Stimulated activated CD4-positive, alpha-beta T cell treated with anti-CD3 and anti-CD28 coated beads, Interleukin-4, amount 100 ng/mL, for 24 hours (primary cell): ENCODE data around the gene C19orf67.
A peak's percentile ranks its signal among the peaks of the same experiment; 100 is the strongest.

Experiments
- DNase-seq: peaks from one replicate; pipeline ENCODE4 v3.0.0-alpha.2; 2020

Gene C19orf67

DNA sequence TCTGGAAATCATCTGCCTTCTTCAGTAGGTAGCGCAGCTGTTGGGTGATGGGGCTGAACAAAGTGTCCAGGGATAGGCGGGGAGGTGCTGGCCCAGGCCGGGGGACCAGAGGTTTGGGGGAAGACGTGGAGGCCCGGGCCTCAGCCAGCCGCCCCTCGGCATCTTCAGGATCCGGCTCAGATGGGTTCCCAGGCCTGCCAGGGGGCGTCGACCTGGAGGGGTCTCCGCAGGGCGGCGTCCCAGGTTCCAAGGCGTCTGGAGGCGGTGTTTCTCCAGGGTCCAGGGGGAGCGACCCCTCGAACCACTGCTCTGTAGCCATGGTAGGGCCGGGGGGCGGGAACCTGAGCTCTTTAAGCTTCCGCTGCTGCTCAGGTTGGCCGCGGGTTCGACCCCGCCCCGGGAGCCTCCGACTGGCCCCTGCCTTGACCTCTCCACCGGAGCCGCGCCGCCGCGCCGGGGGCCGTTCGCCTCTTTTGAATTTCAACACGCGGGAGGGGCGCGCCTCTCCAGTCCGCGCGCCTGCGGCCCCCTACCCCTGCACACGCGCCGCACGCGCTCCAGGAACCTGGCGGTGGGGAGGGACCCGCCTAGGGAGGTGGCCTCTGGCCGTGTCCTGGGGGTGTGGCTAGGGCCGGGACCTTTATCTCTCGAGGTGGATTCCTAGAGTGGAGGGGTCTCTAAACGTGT, at the start of gene C19orf67:
TSS of gene C19orf67 (minus strand) at position 475 of the 687 bp plus-strand sequence. CDS start at position 319, 156 bp downstream.
- DNase-seq = no peak

DNA sequence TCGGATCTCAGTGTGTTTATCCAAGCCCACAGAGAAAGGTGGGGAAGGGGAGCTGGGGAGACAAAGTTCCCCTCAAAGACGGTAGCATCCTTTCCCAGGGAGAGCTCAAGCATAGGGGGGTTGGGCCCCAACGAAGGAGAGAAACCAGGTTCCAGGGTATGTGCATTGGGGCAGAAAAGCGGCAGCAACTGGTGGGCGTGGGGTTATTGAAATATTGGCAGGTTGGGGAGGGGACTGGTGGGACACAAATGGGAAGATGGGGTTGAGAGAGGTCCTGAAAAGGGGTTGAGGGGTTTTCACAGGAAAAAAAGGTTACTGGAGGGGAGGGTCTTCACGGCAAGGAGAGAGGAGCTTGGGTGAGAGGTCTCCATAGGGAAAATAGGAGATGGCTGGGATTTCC, 49.8 kb upstream of the C19orf67 start:
- no peak for DNase-seq

DNA sequence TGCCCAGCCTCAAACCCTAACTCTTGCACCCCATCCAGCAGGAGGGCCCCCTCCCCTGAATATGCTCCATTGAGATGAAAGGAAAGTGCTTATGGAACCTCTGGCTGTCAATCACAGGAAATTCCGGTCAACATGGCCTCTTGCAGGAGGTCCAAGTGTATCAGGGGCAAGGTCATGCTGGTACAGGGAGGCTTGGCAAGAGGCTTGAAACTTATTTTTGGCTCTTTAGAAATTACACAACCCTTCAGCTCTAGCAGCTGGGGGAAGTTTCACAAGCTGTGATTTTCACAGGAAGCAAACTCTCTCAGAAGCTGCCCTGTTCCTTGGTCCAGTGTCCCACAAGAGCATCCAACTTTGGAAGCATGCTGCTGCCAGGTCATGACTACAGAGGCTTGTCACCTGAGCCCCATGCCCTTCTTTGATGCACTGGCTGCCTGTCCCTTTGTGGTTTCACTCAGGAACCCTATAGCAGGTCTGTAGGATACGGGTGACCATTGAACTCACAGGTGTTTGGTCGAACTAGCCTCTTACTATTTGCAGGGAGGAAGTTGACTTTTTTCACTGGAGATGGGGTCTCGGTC, 42.4 kb upstream of the C19orf67 start:
- DNase-seq = no peak

GRCh38 chr19:14127176-14127575, 41.6 kb upstream of the C19orf67 start:
- no peak for DNase-seq

GRCh38 chr19:14122924-14123323, 37.3 kb upstream of the C19orf67 start:
- no peak for DNase-seq

GRCh38 chr19:14120497-14120780, 34.9 kb upstream of the C19orf67 start:
- no peak for DNase-seq

- DNase-seq = no peak
Observed at GRCh38 chr19:14119644-14120496, 34.3 kb upstream of the C19orf67 start.

- no peak for DNase-seq
Observed at GRCh38 chr19:14119146-14119545, 33.6 kb upstream of the C19orf67 start.

DNA sequence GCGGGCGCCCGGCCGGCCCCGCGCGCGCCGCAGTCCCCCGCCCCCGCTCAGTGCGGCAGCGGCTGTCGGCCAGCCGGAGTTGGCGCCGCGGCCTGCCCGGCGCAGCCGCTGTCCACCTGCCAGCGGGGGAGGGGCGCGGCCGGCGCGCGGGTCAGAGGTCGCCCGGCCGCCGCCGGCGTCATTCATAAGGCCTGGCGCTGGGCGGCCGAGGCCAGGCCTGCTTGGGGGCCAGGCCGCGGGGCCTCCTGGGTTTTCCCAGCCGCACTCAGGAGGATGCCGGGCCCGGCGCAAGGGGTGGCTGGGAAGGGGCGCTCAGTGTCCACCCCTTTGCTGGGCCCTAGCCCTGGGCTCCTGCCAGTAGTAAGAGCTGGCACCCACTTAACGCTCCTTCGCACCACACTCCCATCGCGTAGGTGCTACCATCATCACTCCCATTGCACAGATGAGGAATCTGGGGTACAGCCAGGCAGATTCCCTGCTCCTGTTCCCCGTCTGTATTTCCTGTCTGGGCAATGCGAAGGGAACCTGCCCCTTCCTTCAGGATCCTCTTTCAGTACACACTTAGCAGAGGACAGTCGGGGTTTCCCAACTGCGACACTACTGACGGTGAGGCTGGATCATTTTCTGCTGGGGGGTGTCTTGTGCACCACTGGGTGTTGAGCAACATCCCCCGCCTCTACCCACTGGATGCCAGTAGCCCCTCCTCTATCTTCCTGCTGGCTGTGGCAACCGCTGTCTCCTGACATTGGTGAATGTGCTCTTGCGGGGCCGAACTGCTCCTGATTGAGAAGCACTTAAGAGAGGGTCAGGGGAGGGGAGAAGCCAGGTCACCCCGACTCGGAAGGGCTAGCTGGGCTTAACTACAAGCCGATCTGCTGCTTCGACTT, 32.8 kb upstream of the C19orf67 start:
- DNase-seq = peak; percentile 47

DNA sequence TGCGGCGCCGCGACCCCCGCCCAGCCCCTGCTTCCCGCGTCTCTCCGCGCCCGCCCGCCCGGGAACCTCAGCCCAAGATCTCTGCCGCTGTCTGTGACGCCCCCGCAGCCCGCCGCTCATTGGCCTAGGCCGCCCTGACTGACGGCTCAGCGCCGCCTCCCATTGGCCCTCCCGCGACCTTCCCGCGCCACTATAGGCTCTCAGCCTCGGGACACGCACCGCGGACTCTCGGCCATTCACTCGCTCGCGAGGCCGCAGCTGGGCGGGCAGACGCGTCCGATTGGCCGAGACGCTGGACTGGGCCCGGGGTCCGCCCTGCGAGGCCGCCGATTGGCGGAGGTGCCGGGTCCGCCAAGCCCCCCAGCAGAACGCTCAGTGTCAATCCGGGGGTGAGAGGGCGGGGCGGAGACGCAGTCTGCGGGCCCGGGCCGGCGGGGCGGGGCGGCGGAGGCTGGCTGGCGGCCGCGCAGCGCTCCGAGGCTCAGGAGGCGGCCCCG, 32.1 kb upstream of the C19orf67 start, which contains the start of gene PRKACA:
TSS of gene PRKACA (minus strand) at position 95 of the 497 bp plus-strand sequence. CDS start 215 bp downstream, outside the sequence.
- DNase-seq = peak; percentile 98

DNA sequence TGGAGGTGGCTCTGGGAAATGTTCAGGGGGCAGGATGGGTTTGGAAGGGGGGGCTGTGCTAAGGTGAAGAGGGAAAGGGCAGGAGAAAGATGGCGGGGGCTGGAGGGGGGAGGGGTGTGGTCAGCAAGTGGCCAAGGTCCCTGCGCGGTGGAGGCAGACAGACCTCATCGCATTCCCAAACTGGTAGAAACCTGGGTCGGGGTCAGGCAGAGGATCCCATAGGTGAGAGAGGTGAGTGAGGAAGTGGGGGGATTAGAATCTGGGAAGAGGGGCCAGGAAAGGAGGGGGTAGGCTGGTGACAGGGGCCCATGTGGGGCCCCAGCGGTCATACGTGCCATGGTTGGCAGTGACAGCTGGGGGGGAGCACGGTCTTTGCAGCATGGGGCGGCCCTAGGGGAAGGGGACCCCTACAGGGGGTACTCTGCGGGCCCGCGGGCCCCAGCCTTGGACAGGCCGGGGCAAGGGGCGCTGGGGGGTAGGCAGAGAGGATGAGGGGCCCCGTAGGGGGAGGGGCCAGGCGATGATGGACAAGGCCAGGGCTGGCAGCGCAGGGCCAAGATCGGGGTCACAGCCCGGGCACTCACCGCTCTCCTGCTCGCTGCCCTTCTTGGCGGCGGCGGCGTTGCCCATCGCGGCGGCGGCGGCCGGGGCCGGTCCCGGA, 31.5 kb upstream of the C19orf67 start:
- DNase-seq = peak; percentile 17

DNA sequence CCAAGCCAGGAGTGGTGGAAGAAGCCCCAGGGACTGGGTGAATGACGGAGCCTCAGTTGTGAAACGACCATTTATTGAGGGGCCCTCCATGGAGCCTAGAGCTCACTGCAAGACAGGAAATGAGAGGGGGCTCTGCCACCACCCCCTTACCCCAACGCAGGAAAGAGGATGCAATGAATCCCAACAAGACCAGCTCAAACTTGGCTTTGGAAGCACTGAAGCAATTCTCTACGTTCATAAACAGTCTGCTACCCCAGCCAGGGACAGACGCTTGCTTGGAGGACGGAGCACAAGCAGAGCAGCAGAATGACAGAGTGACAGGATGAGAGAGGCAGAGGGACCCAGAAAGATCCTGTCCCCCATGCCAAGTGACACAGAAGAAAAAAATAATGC, 30.9 kb upstream of the C19orf67 start:
- no peak for DNase-seq

DNA sequence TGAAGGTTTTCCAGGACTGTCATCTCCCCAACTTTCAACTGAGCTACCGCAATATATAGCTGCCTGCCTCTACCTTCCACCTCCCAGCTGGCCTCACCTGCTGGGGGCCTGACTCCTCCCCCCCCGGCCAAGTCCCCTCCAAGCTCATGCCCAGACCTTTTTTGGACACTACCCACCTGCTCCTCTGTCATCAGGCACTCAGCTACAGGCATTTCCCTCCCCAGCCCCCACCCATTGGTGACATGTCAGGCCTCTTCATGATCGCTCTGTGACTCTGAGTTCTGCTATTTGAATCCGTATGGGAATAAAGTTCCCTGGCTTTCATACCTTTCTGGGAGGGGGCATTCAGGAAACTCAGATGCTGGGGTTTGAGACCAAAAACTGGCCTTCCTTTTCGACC, 30.2 kb upstream of the C19orf67 start:
- no peak for DNase-seq

DNA sequence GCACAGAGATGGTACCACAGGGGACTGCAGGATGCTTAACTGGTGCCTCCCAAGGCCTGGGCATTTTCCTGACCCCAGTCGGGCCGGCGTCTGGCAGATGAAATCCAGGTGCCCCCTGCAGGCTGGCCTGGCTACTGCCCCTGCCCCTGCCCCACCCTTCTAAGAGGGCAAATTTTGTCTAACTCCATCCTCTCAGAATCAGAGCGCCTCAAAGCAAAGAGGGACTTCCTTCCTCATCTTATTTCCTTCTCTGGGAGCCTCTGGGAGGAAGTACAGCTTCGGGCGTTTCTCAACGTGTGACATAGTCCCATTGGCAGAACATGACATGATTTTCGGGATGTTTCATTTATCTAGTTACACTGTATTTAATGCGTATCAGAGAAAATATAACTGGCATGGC, 29.3 kb upstream of the C19orf67 start:
- peak; percentile 59 for DNase-seq

DNA sequence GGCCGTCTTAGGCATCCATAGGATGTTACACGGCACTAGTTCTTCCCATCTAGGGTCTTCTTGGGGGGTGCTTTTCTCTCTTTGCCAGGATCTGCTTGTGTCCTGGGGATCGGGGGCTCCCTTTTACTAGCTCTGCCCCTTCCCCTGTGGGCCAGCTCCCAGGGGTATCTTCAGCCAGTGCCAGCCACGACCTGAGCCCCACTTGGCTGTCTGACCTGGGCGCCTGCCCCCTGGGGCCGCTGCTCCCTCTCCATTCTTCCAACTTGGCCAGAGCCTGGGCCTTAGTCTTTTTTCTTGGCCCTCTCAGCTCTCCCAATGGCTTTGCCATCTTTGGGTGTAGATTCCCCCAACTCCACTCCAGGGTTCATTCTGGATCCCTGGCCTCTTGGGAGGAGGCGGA, 28.9 kb upstream of the C19orf67 start:
- no peak for DNase-seq

DNA sequence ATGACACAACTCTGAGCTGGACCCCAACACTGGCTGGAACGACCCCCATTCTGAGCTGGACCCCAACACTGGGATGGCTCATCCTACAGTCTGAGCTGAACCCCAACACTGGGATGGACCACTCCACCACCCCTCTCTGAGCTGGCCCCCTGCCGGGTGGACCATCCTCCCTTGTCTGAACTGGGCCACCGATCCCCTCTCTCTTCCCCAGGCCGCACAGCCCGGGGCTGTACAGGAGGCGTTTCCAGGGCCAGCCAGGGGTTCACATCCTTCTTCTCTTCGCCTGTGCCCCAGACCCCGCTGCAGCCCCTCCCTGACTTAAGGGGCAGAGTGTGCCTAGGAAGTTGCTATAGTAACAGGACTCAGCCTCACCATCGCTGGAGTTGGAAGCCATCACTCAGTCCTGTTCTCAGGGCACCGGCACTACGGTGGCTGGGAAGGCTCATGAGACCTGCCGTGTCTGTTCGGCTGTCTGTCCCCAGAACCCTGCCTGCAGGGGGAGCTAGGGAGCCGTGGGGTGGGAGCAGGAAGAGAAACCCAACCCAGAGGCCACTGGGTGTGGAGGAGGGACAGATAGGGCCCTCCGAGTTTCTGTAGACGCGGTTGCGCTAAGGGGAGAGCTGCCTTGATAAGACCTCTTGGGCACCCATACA, 28.3 kb upstream of the C19orf67 start:
- peak; percentile 52 for DNase-seq

- DNase-seq = no peak
Observed at GRCh38 chr19:14112809-14113385, 27.3 kb upstream of the C19orf67 start.

DNA sequence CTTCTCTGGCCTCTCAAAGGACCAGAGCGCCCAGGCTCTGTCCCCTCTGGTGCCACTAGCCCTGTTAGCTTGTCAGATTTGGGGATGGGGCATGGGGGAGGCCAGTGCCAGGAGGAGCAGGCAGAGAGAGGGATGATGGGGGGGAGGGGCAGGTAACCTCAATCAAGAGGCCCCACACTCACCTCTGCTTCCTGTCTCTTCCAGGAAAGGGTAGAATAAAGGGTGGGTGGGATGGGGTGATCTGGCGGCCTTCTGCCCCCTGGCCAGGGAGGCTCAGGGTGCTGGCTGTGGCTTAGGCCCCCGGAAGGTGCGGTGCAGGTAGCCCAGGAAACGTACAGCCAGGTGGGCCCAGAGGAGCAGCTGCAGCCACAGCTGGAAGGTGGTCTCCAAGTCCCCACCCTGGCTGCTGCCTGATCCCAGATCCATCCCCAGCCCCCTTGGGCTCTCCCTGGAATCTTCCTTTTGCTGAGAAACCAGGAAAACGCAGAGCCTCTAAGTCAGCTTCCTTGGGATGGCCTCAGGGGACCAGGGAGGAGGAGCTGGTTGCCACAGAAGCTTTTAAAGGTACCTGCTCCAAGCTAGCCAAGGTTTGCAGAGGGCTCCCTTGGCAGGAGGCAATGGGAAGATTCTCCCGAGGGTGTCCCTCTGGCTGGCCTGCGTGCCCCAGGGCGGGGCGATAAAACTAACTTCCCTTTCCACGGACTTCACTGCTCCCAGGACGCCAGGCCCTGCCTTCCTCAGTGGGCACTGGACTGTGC, 26.6 kb upstream of the C19orf67 start:
- DNase-seq = no peak

- DNase-seq = no peak
Observed at GRCh38 chr19:14111486-14111885, 25.9 kb upstream of the C19orf67 start.

- DNase-seq = no peak
Observed at GRCh38 chr19:14110650-14111049, 25.1 kb upstream of the C19orf67 start.
